Raji (cell line): ENCODE results near the gene KRR1.

Source experiments
- POLR2A ChIP-seq: IDR thresholded peaks from 2 replicates; pipeline ENCODE4 v1.6.1; 2011; ENCODE audit warnings: low read depth, low read length, control low read depth; ENCODE audit not compliant: insufficient read depth

Gene KRR1

DNA sequence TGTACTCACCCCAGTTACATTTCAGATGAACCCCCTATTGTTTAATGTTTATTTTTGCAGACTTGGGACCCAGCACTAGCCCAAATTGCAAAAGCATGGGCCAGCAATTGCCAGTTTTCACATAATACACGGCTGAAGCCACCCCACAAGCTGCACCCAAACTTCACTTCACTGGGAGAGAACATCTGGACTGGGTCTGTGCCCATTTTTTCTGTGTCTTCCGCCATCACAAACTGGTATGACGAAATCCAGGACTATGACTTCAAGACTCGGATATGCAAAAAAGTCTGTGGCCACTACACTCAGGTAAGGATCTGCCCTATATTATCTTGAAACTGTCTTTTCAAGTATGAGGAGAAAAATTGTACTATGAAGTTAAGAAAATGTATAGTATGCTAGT is 29.6 kb downstream of the KRR1 start:
- no peak for TF ChIP-seq POLR2A

DNA sequence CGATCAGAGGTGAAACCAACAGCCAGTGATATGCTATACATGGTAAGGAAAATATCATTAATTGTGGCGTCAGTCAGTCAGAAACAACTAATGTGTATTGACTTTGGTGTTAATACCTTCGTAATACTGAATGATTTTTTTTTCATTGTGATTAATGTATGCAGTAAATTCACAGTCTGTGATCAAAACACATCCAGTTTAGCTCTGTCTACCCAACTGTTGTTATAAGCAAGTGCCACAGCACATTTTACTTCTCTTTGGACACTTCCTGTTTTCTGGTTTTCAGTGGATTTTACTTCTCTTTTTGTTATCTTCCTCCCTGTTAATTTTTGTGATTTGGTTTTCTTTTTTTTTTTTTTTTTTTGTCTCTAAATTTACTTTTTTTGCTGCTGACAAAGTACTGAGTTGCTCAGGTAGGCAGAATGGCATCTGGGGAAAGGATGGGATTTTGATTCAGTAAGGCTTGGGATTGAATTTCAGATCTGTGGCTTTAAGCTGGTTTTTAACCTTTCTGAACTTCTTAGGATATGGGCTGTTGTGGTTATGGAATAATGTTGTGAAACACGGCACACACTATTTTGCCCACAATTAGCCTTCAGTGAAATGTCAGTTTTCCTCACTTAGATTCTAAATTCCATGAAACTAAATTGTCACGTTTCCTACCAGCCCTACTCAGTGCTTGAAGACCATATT is 30.2 kb downstream of the KRR1 start:
- peak; percentile 29; the same call in 1 of the 2 replicates for TF ChIP-seq POLR2A

DNA sequence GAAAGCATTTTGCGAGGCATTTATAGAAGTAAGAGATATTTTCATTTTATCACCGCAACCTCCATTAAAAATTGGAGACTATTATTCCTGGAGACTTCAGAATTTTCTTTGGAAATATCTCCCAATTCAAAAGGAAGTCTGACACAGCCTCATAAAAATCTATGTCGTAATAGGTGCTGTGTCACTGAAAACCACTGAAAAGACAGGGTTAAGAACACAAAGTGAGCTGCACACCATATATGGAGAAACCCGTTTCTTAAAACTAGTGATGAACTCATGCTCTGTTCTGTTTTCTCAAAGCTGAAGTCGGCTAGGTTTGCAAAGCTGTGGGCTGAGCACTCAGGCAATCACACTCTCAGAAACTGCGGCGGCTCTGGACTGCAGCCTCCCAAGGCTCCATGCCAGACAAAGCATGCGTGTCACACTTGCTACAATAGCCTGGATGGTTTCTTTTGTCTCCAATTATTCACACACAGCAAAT is 30.9 kb downstream of the KRR1 start, which contains the start of gene GLIPR1:
TSS of gene GLIPR1 (plus strand) at position 287 of the 481 bp plus-strand sequence. CDS start at position 413, 126 bp downstream.
- peak; percentile 65 for TF ChIP-seq POLR2A

DNA sequence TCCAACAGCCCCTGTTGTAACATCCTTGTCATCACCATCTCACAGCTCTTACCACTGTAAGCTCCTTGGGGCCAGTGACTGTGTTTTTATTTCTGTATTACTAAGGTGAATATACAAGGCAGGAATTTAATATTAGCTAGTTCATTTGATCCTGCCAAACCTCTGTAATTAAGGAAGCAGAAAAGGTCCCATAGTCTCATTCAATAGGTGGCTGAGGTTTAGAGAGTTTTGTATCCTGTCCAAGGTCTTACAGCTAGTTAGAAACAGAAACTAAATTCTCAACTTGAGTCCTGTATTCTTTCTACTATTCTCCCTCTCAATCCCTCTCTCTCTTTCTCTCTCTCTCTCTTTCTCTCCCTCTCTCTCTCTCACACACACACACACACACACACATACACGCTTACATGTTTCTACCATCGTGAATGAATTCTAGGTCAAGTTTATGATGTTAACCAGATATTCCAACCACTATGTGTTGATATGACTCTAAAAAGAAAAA is 31.4 kb downstream of the KRR1 start:
- no peak for TF ChIP-seq POLR2A

DNA sequence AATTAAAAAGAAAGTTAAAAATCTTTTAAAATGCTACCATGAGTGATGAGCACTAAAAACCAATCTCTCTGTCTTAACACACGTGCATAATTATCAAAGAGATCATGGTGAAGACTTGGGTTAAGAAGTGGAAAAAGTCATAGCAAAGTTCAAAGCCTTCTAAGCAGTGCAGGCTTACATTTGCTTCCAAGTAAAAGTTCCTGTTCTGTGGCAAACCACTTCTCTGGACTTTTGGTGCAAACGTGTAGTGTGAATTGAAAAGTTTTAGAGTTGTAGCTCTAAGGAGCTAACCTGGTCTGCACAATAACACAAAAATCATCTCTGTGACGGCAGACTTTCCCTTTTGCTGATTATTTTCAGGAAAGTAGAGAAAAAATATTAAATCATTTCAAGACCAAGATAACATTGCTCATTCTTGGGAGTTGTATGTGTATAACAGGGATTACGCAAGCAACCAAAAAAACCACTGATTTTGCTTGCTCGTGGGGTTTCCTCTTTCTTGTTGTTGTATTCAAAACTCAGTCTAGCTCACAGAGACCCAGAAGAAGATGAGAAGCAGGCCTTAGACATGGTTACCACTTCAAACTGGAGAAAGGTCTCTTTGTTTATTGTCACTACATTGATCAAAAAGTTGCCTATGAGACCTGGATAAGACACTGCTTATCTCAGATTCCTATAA is 33.2 kb downstream of the KRR1 start:
- no peak for TF ChIP-seq POLR2A

DNA sequence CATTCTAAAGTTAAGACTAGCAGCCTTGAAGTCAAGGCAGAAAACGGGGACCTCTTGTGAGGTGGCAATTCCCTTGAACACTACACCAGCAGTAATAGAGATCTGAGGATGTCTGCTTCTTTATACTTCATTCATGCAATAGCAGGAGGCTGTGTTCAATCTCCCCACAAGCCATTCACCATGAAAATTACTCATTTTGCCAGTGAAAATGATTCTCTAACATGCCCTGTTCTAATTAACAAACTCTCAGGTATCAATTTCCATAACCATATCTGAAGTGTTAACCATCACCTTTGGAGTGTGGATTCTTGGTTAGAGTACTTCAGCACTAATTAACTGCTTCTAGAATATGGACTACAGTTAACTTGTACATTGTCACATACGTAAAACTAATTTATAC is 34.3 kb downstream of the KRR1 start:
- TF ChIP-seq POLR2A: no peak

DNA sequence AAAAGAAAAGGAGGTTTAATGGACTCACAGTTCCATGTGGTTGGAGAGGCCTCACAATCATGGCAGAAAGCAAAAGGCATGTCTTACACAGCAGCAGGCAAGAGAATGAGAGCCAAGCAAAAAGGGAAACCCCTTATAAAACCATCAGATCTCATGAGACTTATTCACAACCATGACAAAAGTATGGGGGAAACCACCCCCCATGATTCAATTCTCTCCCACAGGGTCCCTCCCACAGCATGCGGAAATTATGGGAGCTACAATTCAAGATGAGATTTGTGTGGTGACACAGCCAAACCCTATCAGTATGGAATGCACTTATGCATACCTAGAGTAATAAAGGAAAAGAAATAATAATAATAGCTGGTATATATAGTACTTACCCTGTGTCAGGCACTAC is 35.3 kb downstream of the KRR1 start:
- TF ChIP-seq POLR2A: no peak

DNA sequence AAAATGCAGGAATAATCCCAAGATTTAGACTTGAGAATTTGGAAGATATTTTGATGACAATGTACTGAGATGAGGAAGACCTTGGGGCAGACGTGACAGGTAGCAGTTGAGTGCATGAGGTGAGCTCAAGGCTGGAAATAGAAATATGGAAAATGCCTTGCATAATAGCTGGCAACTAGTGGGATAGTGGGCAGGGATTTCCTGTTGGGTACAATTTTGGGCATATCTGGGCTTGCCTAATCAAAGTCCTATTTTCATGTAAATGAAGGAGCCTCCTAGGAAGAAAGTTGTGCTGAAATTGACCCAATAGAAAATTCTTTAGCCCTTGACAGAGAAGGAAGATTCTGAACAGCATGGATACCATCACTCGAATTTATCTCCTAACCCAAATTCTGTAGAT is 37.3 kb downstream of the KRR1 start:
- no peak for TF ChIP-seq POLR2A

DNA sequence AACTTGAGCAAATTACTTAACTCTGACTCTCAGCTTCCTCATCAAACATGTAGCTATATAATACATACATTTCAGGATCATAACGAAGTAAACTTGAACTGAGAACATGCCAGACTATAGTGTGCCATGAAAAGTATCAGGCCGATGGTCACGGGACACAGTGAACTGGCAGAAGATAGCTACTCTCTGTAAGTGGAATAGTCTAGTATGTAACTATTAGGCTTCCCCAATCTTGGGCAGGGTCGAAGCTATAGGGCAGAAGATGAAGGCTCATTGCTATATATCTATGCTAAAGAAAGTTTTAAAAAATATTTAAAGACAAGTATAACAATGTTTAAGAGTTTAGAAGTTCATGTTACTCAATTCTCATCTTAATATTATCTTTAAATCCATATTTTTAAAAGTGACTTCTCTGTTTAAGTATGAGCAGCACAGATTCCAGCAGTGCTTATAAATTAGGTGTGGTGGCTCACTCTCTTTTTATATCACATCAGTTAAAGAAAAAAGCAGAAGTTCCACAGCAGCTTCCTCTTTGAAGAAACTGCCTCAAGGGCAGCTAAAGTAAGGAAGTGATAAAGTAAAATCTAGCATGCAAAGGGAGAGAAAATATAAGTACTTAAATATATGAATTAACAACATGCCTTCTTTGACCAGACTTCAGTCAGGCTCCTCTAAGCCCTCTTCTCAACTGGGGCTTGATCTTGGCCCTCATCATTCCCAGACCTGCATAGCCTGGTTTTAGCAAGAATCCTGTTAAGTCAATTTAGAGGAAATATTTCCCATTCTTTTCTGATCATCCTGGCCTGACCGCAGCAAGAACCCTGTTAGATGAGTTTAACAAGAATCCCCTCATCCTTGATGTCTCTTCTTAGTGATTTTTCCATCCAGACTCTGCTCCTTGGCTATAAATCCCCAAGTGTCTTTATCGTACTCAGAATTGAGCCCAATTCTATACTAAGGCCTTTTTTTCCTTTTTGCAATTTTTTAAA is 39.2 kb downstream of the KRR1 start:
- no peak for TF ChIP-seq POLR2A

DNA sequence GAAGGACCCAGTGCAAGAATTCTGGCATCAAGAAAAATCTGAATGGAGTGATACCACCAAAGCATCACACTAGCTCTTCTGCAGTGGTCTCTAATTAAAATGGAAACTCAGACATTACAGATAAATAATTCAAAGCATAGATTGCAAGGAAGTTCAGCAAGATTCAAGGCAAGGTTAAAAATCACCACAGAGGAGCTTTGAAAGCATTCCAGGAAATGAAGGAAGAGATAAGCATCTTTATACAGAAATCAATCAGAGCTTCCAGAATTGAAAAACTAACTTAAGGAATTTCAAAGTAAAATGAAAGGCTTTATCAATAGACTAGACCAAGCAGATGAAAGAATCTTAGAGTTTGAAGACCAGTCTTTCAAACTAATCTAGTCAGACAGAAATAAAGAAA is 51.2 kb downstream of the KRR1 start:
- no peak for TF ChIP-seq POLR2A

DNA sequence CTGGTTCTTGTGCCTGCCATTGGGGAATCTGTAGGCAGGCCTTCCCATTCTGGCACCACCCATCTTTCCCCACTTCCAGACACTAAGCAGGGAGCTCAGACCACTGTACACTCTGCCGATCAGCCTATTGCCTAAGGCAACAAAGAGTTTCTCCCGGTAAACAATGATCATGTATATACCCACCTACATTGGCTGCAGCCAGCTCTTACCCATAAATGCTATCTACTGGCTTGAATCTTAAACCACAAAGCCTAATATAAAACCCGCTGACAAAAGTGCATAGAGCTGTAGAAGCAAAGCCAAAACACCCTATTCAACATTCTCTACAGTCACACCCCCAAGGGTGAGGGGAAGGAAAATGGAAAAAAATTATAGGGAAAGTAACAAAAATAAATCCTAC is 51.7 kb downstream of the KRR1 start:
- no peak for TF ChIP-seq POLR2A

DNA sequence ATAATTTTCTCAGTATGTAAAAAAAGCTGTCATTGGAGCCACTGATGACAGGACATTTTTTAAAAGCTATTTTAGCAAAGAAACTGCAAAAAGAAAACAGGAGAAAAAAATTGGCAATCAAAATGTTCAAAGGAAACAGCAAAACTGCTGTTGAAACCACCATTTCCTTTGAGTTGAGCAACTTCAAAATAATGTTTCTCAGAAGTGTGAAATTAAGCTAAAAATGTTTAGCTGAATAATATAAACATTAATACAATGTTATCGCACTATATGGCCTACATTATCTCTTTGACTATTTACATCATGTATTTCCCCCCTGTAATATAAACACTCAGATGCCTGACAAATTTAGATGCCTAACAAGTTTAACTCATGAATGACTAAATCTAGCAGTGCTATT is 54.2 kb downstream of the KRR1 start:
- no peak for TF ChIP-seq POLR2A

DNA sequence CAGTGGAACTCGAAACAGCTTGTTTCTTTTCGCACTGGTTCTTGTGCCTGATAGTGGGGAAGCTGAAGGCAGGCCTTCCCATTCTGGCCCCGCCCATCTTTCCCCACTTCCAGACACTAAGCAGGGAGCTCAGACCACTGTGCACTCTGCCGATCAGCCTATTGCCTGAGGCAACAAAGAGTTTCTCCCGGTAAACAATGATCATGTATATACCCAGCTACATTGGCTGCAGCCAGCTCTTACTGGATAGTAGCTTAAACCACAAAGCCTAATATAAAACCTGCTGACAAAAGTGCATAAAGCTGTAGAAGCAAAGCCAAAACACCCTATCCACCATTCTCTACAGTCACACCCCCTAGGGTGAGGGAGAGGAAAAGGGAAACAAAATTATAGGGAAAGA is 55.6 kb downstream of the KRR1 start:
- no peak for TF ChIP-seq POLR2A

DNA sequence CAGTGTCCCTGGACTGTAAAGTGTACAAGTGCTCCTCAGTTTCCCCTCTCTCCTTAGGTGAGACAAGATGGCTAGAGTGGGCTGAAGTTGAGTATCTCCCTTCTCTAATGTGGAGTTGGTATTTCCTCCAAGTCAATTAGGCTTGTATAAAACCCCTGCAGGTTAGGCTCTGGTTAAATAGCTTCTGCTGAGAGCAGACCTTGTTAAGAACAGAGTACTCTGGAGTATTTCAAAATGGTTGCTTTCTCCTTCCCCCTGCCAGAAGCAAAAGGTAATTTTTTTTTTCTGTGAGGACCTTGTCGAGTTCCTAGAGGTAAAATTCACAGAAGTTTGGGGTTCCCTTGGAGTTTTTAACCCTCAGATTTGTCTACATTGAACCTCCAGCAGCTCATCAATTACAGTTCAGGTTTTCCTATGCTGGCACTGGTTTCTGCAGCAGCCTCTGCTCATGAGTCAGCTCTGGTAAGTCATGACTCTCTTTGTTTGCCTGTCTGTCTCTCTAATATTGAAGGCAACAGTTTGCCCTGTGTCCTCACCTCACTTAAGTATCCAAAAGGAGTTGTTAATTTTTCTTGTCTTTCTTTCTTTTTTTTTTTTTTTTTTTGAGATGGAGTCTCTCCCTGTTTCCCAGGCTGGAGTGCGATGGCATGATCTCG is 58.6 kb downstream of the KRR1 start:
- no peak for TF ChIP-seq POLR2A
